ENCODE measurements around the gene GUCY1A2. TPM values are rescaled to one million over a fixed set of nuclear protein-coding genes. Genes with fewer than 3 reads are reported as not detected.

The GUCY1A2 gene
- total and polyA plus RNA-seq, 2 experiments from 2014 or later, result 0.15 to 0.54 TPM

DNA sequence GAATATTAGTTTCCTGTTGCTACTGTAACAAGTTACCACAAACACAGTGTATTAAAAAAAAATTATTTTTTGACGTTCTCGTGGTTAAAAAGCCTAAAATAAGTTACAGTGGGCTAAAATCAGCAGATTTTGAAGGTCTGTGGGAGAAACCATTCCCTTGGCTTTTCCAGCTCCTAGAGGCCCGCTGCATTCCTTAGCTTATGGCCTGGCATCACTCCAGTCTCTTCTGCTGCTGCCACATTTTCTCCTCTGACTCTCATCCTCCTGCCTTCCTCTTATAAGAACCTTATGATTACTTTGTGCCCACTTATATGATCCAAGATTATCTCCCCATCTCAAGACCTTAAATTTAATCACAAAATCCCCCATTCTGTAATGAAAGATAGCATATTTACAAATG lies 392.7 kb downstream of the GUCY1A2 start:
- H3F3A ChIP-seq (ENCODE audit: insufficient read depth), result no peaks in the 10 kb centered on the region
- no peaks in the 10 kb centered on the region for H3K9me3 ChIP-seq (ENCODE audit: low read depth)
- H4K20me1 ChIP-seq (ENCODE audit: insufficient read depth), result no peaks in the 10 kb centered on the region
- no peak for TF ChIP-seq EZH2 (IDR thresholded peaks at IDR 0.05; ENCODE audit: insufficient read depth, poor library complexity, severe bottlenecking)
- no peak for TF ChIP-seq EZH2phosphoT487 (IDR thresholded peaks at IDR 0.05; ENCODE audit: insufficient read depth, low read depth)
- no peaks in the 10 kb centered on the region for H3K9me2 ChIP-seq (ENCODE audit: insufficient read depth)
- in situ Hi-C loops (cut with MboI), result no loop called here
- H3K36me3 ChIP-seq (ENCODE audit: low read depth), result no peaks in the 10 kb centered on the region
- no peak overlapping the region for H2AFZ ChIP-seq
- no peak overlapping the region for H3K27ac ChIP-seq
- H3K4me3 ChIP-seq, result no peak overlapping the region
- no peaks in the 10 kb centered on the region for H3K27me3 ChIP-seq (replicated peaks; ENCODE audit: insufficient read depth)
- H3K9ac ChIP-seq, result no peak overlapping the region
- H3K79me2 ChIP-seq (ENCODE audit: insufficient read depth), result no peaks in the 10 kb centered on the region
- H3K4me2 ChIP-seq (ENCODE audit: unreplicated experiment), result no peak overlapping the region
- WGBS, 2 experiments (ENCODE audit: low coverage in 1 of 2, low lambda C conversion rate in 2 of 2, missing lambda C conversion rate in 2 of 2), result 0 to 7% methylated on average over 3 of the region's 3 CpGs
- no peak for DNase-seq
- H3K4me1 ChIP-seq (ENCODE audit: insufficient read depth), result no peaks in the 10 kb centered on the region

DNA sequence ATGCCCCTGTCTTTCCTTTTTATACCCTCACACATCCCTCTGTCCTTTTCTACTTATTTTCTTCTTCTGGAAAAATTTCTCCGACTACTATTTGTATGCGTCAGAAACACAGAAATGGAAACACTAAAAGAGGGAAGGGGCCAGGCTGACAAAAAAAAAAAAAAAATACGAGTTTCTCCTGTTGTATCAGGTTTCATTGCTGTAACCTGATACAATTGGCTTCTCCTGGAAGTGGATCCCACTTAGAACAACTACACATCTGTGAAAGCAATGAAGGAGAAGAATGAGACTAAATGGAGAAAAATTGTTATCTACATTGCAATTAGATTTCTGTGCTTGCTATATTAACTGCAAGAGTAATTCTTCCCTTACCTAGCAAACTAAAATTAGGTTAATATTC lies 393.9 kb downstream of the GUCY1A2 start:
- whole genome bisulfite sequencing, 2 experiments (ENCODE audit: low coverage in 1 of 2, low lambda C conversion rate in 2 of 2, missing lambda C conversion rate in 2 of 2), result 53 to 57% methylated on average over 3 of the region's 3 CpGs
- Histone ChIP-seq H3F3A (ENCODE audit: insufficient read depth) (no peaks in the 10 kb centered on the region), H3K4me3 (no peak overlapping the region), H3K9ac (no peak overlapping the region), H3K27ac (no peak overlapping the region), H3K27me3 (replicated peaks; ENCODE audit: insufficient read depth) (no peaks in the 10 kb centered on the region), H3K9me3 (ENCODE audit: low read depth) (no peaks in the 10 kb centered on the region), H3K36me3 (ENCODE audit: low read depth) (no peaks in the 10 kb centered on the region), H4K20me1 (ENCODE audit: insufficient read depth) (no peaks in the 10 kb centered on the region), H3K9me2 (ENCODE audit: insufficient read depth) (no peaks in the 10 kb centered on the region), H3K4me1 (ENCODE audit: insufficient read depth) (0 out of 2 replicates have a peak, but pooled peaks cover 3% of the 10 kb centered on the region), H3K79me2 (ENCODE audit: insufficient read depth) (no peaks in the 10 kb centered on the region), H3K4me2 (ENCODE audit: unreplicated experiment) (no peak overlapping the region), H2AFZ (no peak overlapping the region)
- in situ Hi-C loops (cut with MboI), result no loop called here
- TF ChIP-seq EZH2 (IDR thresholded peaks at IDR 0.05; ENCODE audit: insufficient read depth, poor library complexity, severe bottlenecking), result no peak
- TF ChIP-seq EZH2phosphoT487 (IDR thresholded peaks at IDR 0.05; ENCODE audit: insufficient read depth, low read depth), result no peak
- DNase-seq, result no peak

All from GM23248 (cell line).